Adrenal gland (tissue), 5 donors: ENCODE measurements around the gene TBC1D9B.

Experiments
- CTCF ChIP-seq, 6 experiments: fragments of 450-650 bp in 4 of 6; fragments of 200-600 bp in 2 of 6; sonication (generic) in 1 of 6; IDR thresholded peaks; 1 replicate in 5 of 6; 2 replicates in 1 of 6; pipeline versions ENCODE4 v1.5.1 to v1.8.0; 2016 to 2021; ENCODE audit warnings: antibody characterized with exemption in 6 of 6, mild to moderate bottlenecking in 2 of 6, moderate library complexity in 1 of 6
- POLR2A ChIP-seq, 2 donors: fragments of 450-650 bp; IDR thresholded peaks; one replicate each; pipeline ENCODE4 v1.6.1; 2017; ENCODE audit warnings: antibody characterized with exemption in 2 of 2, mild to moderate bottlenecking in 2 of 2, moderate library complexity in 1 of 2
- donor health status: DM: no; HTN: no; CAD: no.

GRCh38 chr5:179816796-179817469 is 90.8 kb downstream of the TBC1D9B start:
- TF ChIP-seq CTCF (IDR thresholded peaks at IDR 0.05) (no peak), POLR2A (IDR thresholded peaks at IDR 0.05) (no peak)
